T1000 (cell line): ENCODE data around the gene GSTT2B.
"Not testable (repeated sequence)": the region's sequence is repeated elsewhere in the genome, so short reads cannot be mapped to it uniquely, and the experiment has no call there.

ENCODE experiments used
- DNase-seq: peaks from one replicate; lab custom pipeline; 2025; ENCODE audit warnings: mixed read lengths; lab: John Stamatoyannopoulos, UW

Gene GSTT2B

DNA sequence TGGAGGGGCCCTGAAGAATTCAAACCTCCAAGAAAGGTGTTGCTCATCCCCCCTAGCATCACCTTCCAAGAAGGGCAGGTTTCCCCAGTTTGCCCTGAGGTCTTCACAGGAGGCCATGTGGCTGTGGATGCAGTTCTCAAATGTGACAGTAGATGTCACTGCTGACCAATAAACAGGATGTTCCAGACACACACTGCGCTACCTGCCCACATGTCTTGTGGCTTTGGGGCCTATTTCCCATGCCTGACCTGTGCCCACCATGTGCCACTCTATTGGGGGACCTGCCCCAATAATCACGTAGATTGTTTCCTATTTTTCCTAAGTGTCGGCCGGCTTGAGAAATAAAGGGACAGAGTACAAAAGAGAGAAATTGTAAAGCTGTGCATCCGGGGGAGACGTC is 23.4 kb upstream of the GSTT2B start:
- DNase-seq, result no peak

DNA sequence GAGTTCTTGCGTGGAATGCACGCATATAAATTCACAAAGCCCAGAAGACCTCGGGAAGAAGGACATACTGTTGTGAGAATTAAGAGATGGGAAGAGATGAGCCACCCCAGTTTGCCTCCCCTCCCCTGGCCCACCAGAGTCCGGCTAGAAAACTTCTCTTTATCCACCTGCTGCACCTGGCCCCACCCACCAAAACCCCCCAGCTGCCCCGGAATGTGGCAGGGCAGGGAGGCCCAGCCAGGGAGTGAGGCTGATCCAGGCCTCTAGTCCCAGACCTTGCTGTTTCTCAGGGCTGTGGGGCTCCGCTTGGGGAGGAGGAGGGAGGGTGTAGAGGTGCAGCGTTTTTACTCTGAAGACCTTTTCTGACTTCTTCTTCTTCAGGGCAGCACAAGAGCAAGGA is 19.6 kb upstream of the GSTT2B start:
- DNase-seq, result not testable (repeated sequence)

DNA sequence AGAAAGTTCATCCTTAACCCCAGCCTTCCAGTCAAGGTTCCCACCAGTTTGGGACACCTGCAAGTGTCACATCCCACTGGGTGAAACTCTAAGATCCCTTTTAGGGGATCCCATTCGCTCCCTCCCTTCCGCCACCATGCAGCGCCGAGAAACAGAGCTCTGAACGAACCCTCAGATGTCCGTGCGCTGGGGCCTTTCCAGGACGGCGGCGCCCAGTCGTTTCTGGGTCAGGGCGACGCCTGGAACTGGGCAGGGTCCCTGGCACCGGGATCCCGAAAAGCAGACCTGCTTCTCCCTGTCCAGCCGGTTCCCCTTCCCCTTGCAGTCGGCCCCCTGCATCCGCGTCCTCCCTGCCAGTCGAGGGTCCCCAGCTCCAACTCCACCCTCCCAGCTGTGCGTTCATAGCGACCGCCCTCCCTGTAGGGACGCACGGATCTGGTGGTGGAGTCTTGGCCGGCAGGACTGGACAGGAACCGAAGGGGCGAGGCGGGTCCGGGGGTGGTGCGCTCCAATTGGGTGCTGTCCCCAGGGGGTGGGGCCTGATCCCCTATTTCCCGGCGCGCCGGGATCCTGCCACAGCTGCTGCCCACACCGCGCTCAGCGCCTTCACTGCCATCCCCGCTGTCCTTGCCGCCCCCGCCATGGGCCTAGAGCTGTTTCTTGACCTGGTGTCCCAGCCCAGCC is 18.7 kb upstream of the GSTT2B start, which contains the start of gene GSTT2:
GSTT2 (plus strand) TSS at position 578 of the 684 bp plus-strand sequence.
- not testable (repeated sequence) for DNase-seq

DNA sequence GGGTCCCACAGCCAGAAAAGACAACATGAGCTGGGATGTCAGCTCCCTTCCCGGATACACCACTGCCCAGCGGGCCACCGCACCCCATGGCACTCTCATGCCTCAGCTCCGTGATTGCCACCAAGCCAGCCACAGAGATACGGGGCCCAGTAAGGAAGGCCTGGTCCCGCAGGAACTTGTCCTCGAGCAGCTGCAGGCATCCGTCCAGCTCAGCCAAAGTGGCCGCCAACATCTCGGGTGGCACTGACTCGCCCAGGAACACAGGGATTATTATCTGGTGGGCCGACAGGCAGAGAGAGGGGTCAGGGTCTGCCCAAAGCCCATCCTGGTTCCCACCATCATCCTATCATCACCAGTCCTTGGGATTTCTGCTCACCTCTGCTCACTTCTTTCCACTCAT is 16.3 kb upstream of the GSTT2B start:
- not testable (repeated sequence) for DNase-seq

DNA sequence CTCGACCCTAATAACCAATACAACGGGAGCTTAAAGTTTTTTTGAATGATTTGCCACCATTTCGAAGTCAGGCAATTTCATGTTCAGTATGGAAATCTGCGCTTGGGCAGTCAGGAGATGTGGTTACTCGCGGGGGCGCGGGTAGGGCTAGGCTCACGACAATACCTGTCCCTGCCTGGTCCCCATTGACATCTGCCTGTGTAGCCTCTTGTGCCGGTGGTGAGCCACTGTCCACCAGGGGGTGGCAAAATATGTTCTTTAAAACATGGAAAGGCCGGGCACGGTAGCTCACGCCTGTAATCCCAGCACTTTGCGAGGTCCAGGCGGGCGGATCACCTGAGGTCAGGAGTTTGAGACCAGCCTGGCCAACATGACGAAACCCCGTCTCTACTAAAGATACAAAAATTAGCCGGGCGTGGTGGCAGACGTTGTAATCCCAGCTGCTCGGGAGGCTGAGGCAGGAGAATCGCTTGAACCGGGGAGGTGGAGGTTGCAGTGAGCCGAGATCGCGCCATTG is 13.9 kb upstream of the GSTT2B start:
- not testable (repeated sequence) for DNase-seq

DNA sequence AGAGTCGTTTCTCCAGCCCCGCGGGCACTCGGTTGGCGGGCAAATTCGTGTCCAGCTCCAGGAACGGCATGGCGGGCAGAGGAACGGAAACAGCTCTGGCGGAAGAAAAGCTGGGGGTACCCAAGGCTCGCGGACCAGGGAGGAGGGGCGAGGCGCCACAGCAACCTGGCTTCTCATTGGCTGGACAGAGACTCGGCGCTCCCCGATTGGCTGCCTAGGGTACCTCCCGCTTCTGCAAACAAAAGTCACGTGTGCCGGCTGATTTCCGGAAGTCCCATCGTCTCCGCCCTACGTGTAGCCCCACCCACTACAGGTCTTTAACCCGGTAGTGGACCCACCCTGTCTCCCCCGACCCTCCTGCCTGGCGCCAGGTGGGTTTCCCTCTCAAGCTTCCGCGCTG is 13.3 kb upstream of the GSTT2B start, which contains the start of gene DDT:
DDT (minus strand) TSS at position 97 of the 400 bp plus-strand sequence; CDS start at position 70, 27 bp downstream.
- DNase-seq, result not testable (repeated sequence)

- DNase-seq, result not testable (repeated sequence)
Observed at GRCh38 chr22:23971927-23972326, 10.9 kb upstream of the GSTT2B start.

- no peak for DNase-seq
Observed at GRCh38 chr22:23970816-23971486, 10.0 kb upstream of the GSTT2B start.

DNA sequence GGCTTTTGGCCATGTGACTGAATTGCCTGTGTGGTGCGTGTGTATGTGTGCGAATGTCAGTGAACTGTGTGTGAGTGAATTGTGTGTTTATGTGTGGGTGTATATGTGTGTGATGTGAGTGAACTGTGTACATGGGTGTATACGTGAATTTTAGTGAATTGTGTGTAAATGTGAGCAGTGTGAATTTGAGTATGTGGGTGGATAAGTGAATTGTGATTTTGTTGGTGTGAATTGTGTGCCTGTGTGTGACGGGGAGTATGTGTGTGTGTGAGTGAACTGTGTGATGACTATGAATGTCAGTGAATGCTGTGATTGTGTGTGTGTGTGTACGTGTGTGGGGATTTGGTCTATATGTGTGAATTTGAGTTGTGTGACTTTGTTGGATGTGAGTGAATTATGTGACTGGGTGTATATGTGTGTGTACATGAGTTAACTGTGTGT is 9.2 kb upstream of the GSTT2B start:
- DNase-seq, result no peak

DNA sequence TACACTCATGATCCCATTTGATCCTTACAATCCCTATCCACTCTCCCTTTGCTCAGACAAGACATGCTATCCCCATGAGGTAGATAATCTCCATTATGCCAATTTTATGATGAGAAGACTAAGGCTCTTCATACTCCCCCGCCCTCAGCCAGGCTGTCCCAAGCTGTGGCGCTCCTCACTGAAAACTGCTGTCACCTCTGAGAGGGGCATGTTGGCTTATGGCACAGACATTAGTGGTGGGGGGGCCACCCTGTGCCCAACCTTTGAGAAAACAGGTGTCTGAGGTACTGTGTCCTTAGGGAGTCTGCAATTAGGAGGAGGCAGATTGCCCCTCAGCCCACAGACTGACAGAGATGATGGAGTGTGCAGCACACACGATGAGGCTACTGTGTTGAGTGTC is 8.1 kb upstream of the GSTT2B start:
- DNase-seq, result no peak

DNA sequence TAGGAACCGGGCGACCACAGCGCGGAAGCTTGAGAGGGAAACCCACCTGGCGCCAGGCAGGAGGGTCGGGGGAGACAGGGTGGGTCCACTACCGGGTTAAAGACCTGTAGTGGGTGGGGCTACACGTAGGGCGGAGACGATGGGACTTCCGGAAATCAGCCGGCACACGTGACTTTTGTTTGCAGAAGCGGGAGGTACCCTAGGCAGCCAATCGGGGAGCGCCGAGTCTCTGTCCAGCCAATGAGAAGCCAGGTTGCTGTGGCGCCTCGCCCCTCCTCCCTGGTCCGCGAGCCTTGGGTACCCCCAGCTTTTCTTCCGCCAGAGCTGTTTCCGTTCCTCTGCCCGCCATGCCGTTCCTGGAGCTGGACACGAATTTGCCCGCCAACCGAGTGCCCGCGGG is 5.6 kb upstream of the GSTT2B start, which contains the start of gene DDTL:
DDTL (plus strand) TSS at position 321 of the 400 bp plus-strand sequence; CDS start at position 348, 27 bp downstream.
- DNase-seq, result not testable (repeated sequence)

DNA sequence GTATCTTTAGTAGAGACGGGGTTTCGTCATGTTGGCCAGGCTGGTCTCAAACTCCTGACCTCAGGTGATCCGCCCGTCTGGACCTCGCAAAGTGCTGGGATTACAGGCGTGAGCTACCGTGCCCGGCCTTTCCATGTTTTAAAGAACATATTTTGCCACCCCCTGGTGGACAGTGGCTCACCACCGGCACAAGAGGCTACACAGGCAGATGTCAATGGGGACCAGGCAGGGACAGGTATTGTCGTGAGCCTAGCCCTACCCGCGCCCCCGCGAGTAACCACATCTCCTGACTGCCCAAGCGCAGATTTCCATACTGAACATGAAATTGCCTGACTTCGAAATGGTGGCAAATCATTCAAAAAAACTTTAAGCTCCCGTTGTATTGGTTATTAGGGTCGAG is 5.1 kb upstream of the GSTT2B start:
- not testable (repeated sequence) for DNase-seq

DNA sequence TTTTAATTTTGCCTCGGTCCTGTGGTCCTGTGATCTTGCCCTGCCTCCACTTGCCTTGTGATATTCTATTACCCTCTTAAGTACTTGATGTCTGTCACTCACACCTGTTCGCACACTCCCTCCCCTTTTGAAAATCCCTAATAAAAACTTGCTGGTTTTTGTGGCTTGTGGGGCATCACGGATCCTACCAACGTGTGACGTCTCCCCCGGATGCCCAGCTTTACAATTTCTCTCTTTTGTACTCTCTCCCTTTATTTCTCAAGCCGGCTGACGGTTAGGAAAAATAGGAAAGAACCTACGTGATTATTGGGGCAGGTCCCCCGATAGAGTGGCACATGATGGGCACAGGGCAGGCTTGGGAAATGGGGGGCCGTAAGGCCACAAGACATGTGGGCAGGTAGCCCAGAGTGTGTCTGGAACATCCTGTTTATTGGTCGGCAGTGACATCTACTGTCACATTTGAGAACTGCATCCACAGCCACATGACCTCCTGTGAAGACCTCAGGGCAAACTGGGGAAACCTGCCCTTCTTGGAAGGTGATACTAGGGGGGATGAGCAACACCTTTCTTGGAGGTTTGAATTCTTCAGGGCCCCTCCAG is 4.6 kb downstream of the GSTT2B start:
- DNase-seq, result peak; percentile 32

DNA sequence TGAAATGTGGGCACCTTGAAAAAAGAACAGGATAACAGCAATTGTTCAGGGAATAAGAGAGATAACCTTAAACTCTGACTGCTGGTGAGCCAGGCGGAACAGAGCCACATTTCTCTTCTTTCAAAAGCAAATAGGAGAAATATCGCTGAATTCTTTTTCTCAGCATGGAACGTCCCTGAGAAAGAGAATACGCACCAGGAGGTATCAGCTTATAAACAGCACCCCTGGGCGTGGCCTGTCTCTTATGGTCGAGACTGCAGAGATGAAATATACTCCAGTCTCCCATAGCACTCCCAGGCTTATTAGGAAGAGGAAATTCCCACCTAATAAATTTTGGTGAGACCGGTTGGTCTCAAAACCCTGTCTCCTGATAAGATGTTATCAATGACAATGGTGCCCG is 5.1 kb downstream of the GSTT2B start:
- DNase-seq, result not testable (repeated sequence)

DNA sequence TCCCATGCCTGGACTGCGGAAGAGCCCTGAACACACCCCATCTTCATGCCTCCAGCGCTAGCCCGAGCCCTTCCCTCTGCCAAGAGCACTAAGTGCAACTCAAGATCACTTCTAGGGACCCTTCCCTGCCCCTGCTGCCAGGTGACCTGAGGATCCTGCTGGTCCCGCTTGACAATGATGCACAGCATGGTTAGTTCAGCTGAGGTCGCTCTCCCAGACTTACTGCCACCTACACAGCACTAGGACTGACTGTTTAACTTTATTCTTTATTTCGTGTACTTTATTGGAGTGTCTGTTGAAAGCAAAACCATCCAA is 6.0 kb downstream of the GSTT2B start:
- not testable (repeated sequence) for DNase-seq

DNA sequence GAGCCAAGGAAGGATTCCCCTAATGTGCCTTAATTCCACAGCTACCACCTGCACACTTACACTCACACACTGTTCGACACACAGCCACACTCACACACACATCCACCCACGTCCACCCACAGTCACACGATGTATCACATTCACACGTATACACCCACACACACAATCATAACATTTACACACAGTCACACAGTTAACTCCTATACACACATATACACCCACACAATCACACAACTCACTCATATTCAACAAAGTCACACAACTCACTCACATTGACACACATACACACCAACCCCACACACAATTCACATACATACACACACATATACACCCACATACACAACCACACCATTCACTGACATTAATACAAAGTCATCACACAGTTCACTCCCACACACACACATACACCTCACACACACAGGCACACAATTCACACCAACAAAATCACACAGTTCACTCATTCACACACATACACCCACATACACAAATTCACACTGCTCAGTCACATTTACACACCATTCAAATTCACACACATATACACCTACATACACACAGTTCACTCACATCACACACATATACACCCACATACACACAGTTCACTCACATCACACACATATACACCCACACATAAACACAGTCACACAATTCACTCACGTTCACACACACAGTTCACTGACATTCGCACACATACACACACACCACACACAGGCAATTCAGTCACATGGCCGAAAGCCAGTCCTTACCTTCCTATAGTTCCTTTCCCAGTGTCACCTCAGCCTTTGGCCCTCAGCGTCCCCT is 6.6 kb downstream of the GSTT2B start:
- DNase-seq, result not testable (repeated sequence)

DNA sequence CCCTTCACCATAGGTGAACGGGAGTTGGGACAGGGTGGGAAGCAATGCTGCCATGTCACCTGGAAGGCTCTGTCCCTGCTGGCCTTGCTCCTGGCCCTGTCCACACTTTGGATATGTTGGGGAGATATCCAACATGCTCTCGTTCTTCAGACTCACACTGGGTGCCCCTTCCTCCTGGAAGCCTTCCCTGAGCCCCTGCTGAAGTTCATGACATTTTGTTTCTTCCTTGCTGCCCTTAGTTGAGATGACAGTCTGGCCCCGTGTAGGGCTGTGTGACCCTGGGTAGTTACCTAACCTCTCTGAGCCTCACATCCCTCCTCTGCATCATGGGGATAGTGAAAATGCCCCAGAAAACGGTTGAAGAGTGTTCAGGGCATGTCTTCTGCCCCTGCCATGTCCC is 7.5 kb downstream of the GSTT2B start:
- DNase-seq, result not testable (repeated sequence)

GRCh38 chr22:23952794-23953405 is 8.1 kb downstream of the GSTT2B start:
- DNase-seq, result not testable (repeated sequence)

GRCh38 chr22:23951383-23951782 is 9.6 kb downstream of the GSTT2B start:
- DNase-seq, result not testable (repeated sequence)

GRCh38 chr22:23949764-23950163 is 11.2 kb downstream of the GSTT2B start:
- not testable (repeated sequence) for DNase-seq

DNA sequence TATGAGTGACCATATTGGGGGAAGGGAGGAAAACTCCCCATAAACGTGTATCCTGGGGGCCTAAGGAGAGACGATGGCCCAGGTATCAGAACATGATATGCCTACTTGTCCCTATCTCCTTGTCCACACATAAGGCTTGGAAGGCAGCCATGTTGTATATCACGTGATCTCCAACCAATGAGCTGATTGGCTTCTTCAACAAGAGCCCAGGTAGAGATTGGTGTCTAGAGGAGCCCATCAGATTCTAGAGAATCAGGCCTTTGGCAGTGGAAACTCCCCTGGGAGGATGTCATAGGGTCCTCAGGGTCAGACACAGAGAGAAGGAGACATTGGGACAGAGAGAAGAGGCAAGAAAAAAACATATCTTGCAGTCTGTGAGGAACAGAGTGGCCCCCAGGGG is 13.6 kb downstream of the GSTT2B start:
- not testable (repeated sequence) for DNase-seq
